GM12878 (cell line): Measurements from ENCODE around the gene MED13L. TPM values are rescaled to one million over a fixed set of nuclear protein-coding genes. Genes with fewer than 3 reads are reported as not detected.

ENCODE experiments used
- ATAC-seq: fragments of 200-7000 bp; cut with Tn5 transposase; 3 replicates; pipeline ENCODE4 v1.9.1; 2020; ENCODE audit warnings: mild to moderate bottlenecking, moderate library complexity
- BruUV-seq: library from RNA; stranded (reverse); fragments of 400-500 nt; replicated peaks from 2 replicates; lab custom pipeline; 2021; lab: Mats Ljungman, UMichigan
- CTCF ChIA-PET: fragments of 300-600 bp; sonication (Branson Sonifier 250); formaldehyde crosslinking; extraction: SDS; loops from one replicate; lab custom pipeline; 2021; ENCODE audit warnings: inconsistent platforms; lab: Yijun Ruan, JAX
- POLR2A ChIA-PET: fragments of 350-600 bp; formaldehyde crosslinking; extraction: SDS; loops from one replicate; lab custom pipeline; 2021; ENCODE audit warnings: inconsistent platforms; lab: Charles Lee
- RAD21 ChIA-PET: fragments of 300-600 bp; sonication (Branson Sonifier 250); formaldehyde crosslinking; loops from one replicate; lab custom pipeline; 2023; ENCODE audit warnings: antibody characterized with exemption; ENCODE audit not compliant: unreplicated experiment; lab: Charles Lee
- SMC1A ChIA-PET: fragments of 300-600 bp; sonication (Branson Sonifier 250); formaldehyde crosslinking; loops from one replicate; lab custom pipeline; 2023; ENCODE audit not compliant: unreplicated experiment, uncharacterized antibody; lab: Charles Lee
- DNase-seq: peaks from one replicate; pipeline ENCODE4 v3.0.0-alpha.2; 2011; ENCODE audit warnings: low read depth, low spot score
- FAIRE-seq: peaks from 3 replicates; lab custom pipeline; 2011; peaks lifted over from hg19 to GRCh38; lab: Jason Lieb, UNC
- H2AFZ ChIP-seq: 2 replicates; pipeline ENCODE4 v1.6.0; 2011; ENCODE audit warnings: low read depth, low read length, control low read depth; ENCODE audit not compliant: control insufficient read depth
- H3K27ac ChIP-seq: 2 replicates; pipeline ENCODE4 v1.5.1; 2011; ENCODE audit warnings: control low read depth; ENCODE audit not compliant: control insufficient read depth, insufficient read depth
- H3K27me3 ChIP-seq, 2 experiments: replicated peaks in 1 of 2; 2 replicates each; pipeline versions ENCODE4 v1.6.0 to v1.6.1; 2011; ENCODE audit warnings: low read length in 1 of 2; ENCODE audit not compliant: control insufficient read depth in 2 of 2, insufficient read depth in 2 of 2
- H3K36me3 ChIP-seq, 2 experiments: 2 replicates each; pipeline ENCODE4 v1.5.1; 2011; ENCODE audit warnings: low read length in 1 of 2; ENCODE audit not compliant: control insufficient read depth in 2 of 2, insufficient read depth in 2 of 2
- H3K4me1 ChIP-seq: 2 replicates; pipeline ENCODE4 v1.6.1; 2011; ENCODE audit warnings: mild to moderate bottlenecking, low read length, moderate library complexity, mixed read lengths; ENCODE audit not compliant: control insufficient read depth, insufficient read depth
- H3K4me2 ChIP-seq: 2 replicates; pipeline ENCODE4 v1.6.0; 2011; ENCODE audit warnings: control low read depth; ENCODE audit not compliant: control insufficient read depth, insufficient read depth
- H3K4me3 ChIP-seq: fragments of 200-600 bp; sonication (generic); 2 replicates; pipeline ENCODE4 v1.5.1; 2016
- H3K79me2 ChIP-seq: 2 replicates; pipeline ENCODE4 v1.6.0; 2011; ENCODE audit warnings: low read length; ENCODE audit not compliant: control insufficient read depth, insufficient read depth
- H3K9ac ChIP-seq: 2 replicates; pipeline ENCODE4 v1.8.0; 2011; ENCODE audit warnings: low read length, control low read depth, mixed read lengths; ENCODE audit not compliant: control insufficient read depth, insufficient read depth
- H3K9me3 ChIP-seq: replicated peaks from 3 replicates; pipeline ENCODE4 v1.5.1; 2011; ENCODE audit warnings: mild to moderate bottlenecking, low read length; ENCODE audit not compliant: control insufficient read depth, insufficient read depth
- H4K20me1 ChIP-seq: 2 replicates; pipeline ENCODE4 v1.6.0; 2011; ENCODE audit not compliant: control insufficient read depth, insufficient read depth
- SMAD5 ChIP-seq: IDR thresholded peaks from 2 replicates; pipeline ENCODE4 v1.6.1; 2016; ENCODE audit warnings: antibody characterized with exemption, low read depth
- ZNF592 ChIP-seq: fragments of 450-650 bp; IDR thresholded peaks from 2 replicates; pipeline ENCODE4 v1.6.1; 2017; ENCODE audit warnings: mild to moderate bottlenecking, moderate library complexity
- WGBS: methylation state at CpG from one replicate; pipeline ENCODE4 v1.1.6; 2016; ENCODE audit warnings: low lambda C conversion rate; ENCODE audit not compliant: insufficient replicate concordance, insufficient coverage; ENCODE audit errors: missing lambda C conversion rate; 5-methylcytosine and 5-hydroxymethylcytosine counted together
- in situ Hi-C: fragments of 300-500 bp; cut with MboI; formaldehyde crosslinking; loops from 9 replicates; pipeline ENCODE4 v1.14.3; 2018; ENCODE audit warnings: mixed read lengths
- intact Hi-C: fragments of 100-400 bp; cut with micrococcal nuclease; formaldehyde crosslinking; loops from one replicate; pipeline ENCODE4 v1.14.2; 2022; ENCODE audit not compliant: unreplicated experiment
- polyA plus RNA-seq, 11 experiments: library from polyadenylated mRNA; depleted of rRNA in 4 of 11; unstranded in 6 of 11; stranded (reverse) in 5 of 11; fragments of >200 nt; fragmentation: Nextera tagmentation in 4 of 11; fragmentation: Illumina TruSeq in 1 of 11; extraction: Ambion mirVana in 4 of 11; extraction: Trizol in 1 of 11; gene quantifications; 1 replicate in 1 of 11; 2 replicates in 10 of 11; pipeline versions ENCODE4 v1.2.1 to v1.2.3, GENCODE V29; 2011 to 2016; ENCODE audit warnings: inconsistent platforms in 2 of 11, missing spikeins in 2 of 11, low read depth in 1 of 11
- total RNA-seq, 4 experiments: library from RNA; depleted of rRNA in 3 of 4; stranded (reverse); fragments of >200 nt in 3 of 4; fragmentation: Illumina TruSeq in 1 of 4; extraction: Trizol in 1 of 4; gene quantifications; 2 replicates each; pipeline versions ENCODE4 v1.2.1 to v1.2.3, GENCODE V29; 2013 to 2021

Gene MED13L
- total and polyA plus RNA-seq, 10 of the 15 experiments (the other 5 are each of a cell fraction or from before 2014, with no cell fraction given) = 3.7 to 30.1 (median 9.1) TPM

- DNase-seq (no peak), FAIRE-seq (no peak), ATAC-seq (peak; percentile 42; the same call in 1 of the 3 replicates)
- Histone ChIP-seq H3K79me2 (peaks cover 1% of the 10 kb centered on the region), H3K9me3 (no peaks in the 10 kb centered on the region), H3K4me2 (no peak overlapping the region), H3K4me1 (no peaks in the 10 kb centered on the region), H3K27me3 (peaks cover 0 to 3% of the 10 kb centered on the region in 2 experiments; a peak in 1 of 4 replicates), H3K36me3 (no peaks in the 10 kb centered on the region), H2AFZ (no peak overlapping the region), H3K9ac (no peak overlapping the region), H3K4me3 (no peak overlapping the region), H3K27ac (no peak overlapping the region), H4K20me1 (peaks cover 10% of the 10 kb centered on the region)
- SMC1A ChIA-PET = interaction anchor here (1.0 kb wide), 1 partner anchor 12 kb away, joined by 3 read pairs; no protein-coding TSS in a partner anchor
- intact Hi-C loops = no loop called here
- BruUV-seq = no TSS peak
- POLR2A ChIA-PET = no interaction called here
- in situ Hi-C loops = no loop called here
- 86% methylated on average over 2 of the region's 2 CpGs for WGBS
- no peak for TF ChIP-seq SMAD5
- no peak for TF ChIP-seq ZNF592
- RAD21 ChIA-PET = interaction anchor here (1.5 kb wide), 1 partner anchor 28 kb away, joined by 3 read pairs; no protein-coding TSS in a partner anchor
- CTCF ChIA-PET = interaction anchor here (1.8 kb wide), 1 partner anchor 337 kb away, joined by 4 read pairs; no protein-coding TSS in a partner anchor
Measured at GRCh38 chr12:116263844-116264243, 13.6 kb downstream of the MED13L start.
